Peyer's patch (tissue), 4 donors: ENCODE results near the gene NFYC. TPM values are rescaled to one million over a fixed set of nuclear protein-coding genes. Genes with fewer than 3 reads are reported as not detected.

Source experiments
- DNase-seq, 3 donors: peaks; one replicate each; pipeline ENCODE4 v3.0.0-alpha.2; 2017 to 2019
- H3K27ac ChIP-seq, 4 donors: fragments of 200-600 bp; sonication (generic); one replicate each; pipeline ENCODE4 v1.5.1; 2016 to 2019
- H3K27me3 ChIP-seq, 2 donors: fragments of 200-600 bp; sonication (generic); one replicate each; pipeline ENCODE4 v1.5.1; 2019
- H3K36me3 ChIP-seq, 3 donors: fragments of 200-600 bp; sonication (generic); one replicate each; pipeline ENCODE4 v1.5.1; 2016 to 2019
- H3K4me1 ChIP-seq, 4 donors: fragments of 200-600 bp; sonication (generic); one replicate each; pipeline ENCODE4 v1.5.1; 2016 to 2019
- H3K4me3 ChIP-seq, 4 donors: fragments of 200-600 bp; sonication (generic); 1 replicate in 3 of 4; 2 replicates in 1 of 4; pipeline ENCODE4 v1.5.1; 2016 to 2019; ENCODE audit warnings: mild to moderate bottlenecking in 1 of 4
- H3K9me3 ChIP-seq, 4 donors: fragments of 200-600 bp; sonication (generic); one replicate each; pipeline ENCODE4 v1.5.1; 2016 to 2019; ENCODE audit warnings: mild to moderate bottlenecking in 1 of 4
- CTCF ChIP-seq, 6 experiments: fragments of 450-650 bp in 4 of 6; fragments of 200-600 bp in 2 of 6; sonication (generic) in 1 of 6; IDR thresholded peaks; one replicate each; pipeline ENCODE4 v1.5.1; 2017 to 2019; ENCODE audit warnings: antibody characterized with exemption in 6 of 6, mild to moderate bottlenecking in 3 of 6, moderate library complexity in 1 of 6
- POLR2A ChIP-seq, 2 donors: fragments of 450-650 bp; IDR thresholded peaks; one replicate each; pipeline ENCODE4 v1.5.1; 2017; ENCODE audit warnings: antibody characterized with exemption in 2 of 2, mild to moderate bottlenecking in 2 of 2, moderate library complexity in 2 of 2
- total RNA-seq, 4 donors: library from RNA; depleted of rRNA; stranded (reverse); fragments of >200 nt; gene quantifications; one replicate each; pipeline ENCODE4 v1.1.0, GENCODE V29; 2016

Gene NFYC
- total RNA-seq, 4 donors from 2014 or later: 53.1 to 122 (median 65.0) TPM

- TF ChIP-seq POLR2A (IDR thresholded peaks at IDR 0.05) (no peak), CTCF (IDR thresholded peaks at IDR 0.05) (no peak)
- Histone ChIP-seq H3K4me1 (no peaks in the 10 kb centered on the region), H3K27ac (no peak overlapping the region), H3K27me3 (no peaks in the 10 kb centered on the region), H3K36me3 (no peaks in the 10 kb centered on the region), H3K9me3 (no peaks in the 10 kb centered on the region), H3K4me3 (no peak overlapping the region)
- no peak for DNase-seq
These were observed 37.5 kb upstream of the NFYC start for GRCh38 chr1:40653851-40654537.

- Histone ChIP-seq H3K4me1 (no peaks in the 10 kb centered on the region), H3K27ac (no peak overlapping the region), H3K9me3 (no peaks in the 10 kb centered on the region), H3K27me3 (no peaks in the 10 kb centered on the region), H3K4me3 (no peak overlapping the region), H3K36me3 (no peaks in the 10 kb centered on the region)
- TF ChIP-seq POLR2A (IDR thresholded peaks at IDR 0.05): no peak
- TF ChIP-seq CTCF (IDR thresholded peaks at IDR 0.05): no peak
- DNase-seq: no peak
These were observed 34.5 kb upstream of the NFYC start for GRCh38 chr1:40657046-40657445.

GRCh38 chr1:40658751-40659648 is 32.5 kb upstream of the NFYC start:
- Histone ChIP-seq H3K4me1 (peaks cover 0 to 4% (median 0%) of the 10 kb centered on the region in 4 donors), H3K27ac (no peak overlapping the region), H3K9me3 (no peaks in the 10 kb centered on the region), H3K27me3 (no peaks in the 10 kb centered on the region), H3K36me3 (no peaks in the 10 kb centered on the region), H3K4me3 (no peak overlapping the region)
- no peak for DNase-seq
- TF ChIP-seq CTCF (IDR thresholded peaks at IDR 0.05) (no peak), POLR2A (IDR thresholded peaks at IDR 0.05) (no peak)

DNA sequence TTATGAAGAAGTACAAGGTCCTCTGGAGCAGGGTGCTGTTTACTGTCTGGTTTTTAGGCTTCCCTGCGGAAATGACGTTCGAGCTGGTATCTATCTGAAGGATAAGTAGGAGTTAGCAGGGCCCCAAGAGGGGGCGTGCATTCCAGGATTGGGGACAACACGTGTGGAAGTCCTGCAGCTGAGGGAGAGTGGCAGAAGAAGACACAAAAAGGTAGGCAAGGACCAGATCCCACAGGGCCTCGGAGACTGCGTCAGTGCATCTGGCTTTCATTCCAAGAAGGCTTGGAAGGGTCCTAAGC is 31.9 kb upstream of the NFYC start:
- Histone ChIP-seq H3K4me3 (no peak overlapping the region), H3K9me3 (no peaks in the 10 kb centered on the region), H3K27ac (no peak overlapping the region), H3K4me1 (peaks cover 0 to 4% (median 0%) of the 10 kb centered on the region in 4 donors), H3K36me3 (no peaks in the 10 kb centered on the region), H3K27me3 (no peaks in the 10 kb centered on the region)
- no peak for TF ChIP-seq POLR2A (IDR thresholded peaks at IDR 0.05)
- TF ChIP-seq CTCF (IDR thresholded peaks at IDR 0.05): no peak
- DNase-seq: no peak

- no peak for DNase-seq
- no peaks in the 10 kb centered on the region for H3K27me3 ChIP-seq
- no peaks in the 10 kb centered on the region for H3K9me3 ChIP-seq
- no peaks in the 10 kb centered on the region for H3K36me3 ChIP-seq
- H3K4me1 ChIP-seq: peaks cover 0 to 20% (median 7%) of the 10 kb centered on the region in 4 donors
- H3K4me3 ChIP-seq: no peak overlapping the region
- no peak for TF ChIP-seq POLR2A (IDR thresholded peaks at IDR 0.05)
- no peak for TF ChIP-seq CTCF (IDR thresholded peaks at IDR 0.05)
- H3K27ac ChIP-seq: no peak overlapping the region
These were observed 29.8 kb upstream of the NFYC start for GRCh38 chr1:40661678-40662077.
